Stimulated activated CD8-positive, alpha-beta memory T cell treated with anti-CD3 and anti-CD28 coated beads, Interleukin-2, amount 100 ng/mL, for 1 hour (primary cell): ENCODE results near the gene TMEM201.

Source experiments
- DNase-seq, 2 donors: peaks; one replicate each; pipeline ENCODE4 v3.0.0-alpha.2; 2020; ENCODE audit warnings: low read depth in 2 of 2

TMEM201 gene

GRCh38 chr1:9600861-9601834 lies 12.4 kb downstream of the TMEM201 start:
- DNase-seq: no peak

DNA sequence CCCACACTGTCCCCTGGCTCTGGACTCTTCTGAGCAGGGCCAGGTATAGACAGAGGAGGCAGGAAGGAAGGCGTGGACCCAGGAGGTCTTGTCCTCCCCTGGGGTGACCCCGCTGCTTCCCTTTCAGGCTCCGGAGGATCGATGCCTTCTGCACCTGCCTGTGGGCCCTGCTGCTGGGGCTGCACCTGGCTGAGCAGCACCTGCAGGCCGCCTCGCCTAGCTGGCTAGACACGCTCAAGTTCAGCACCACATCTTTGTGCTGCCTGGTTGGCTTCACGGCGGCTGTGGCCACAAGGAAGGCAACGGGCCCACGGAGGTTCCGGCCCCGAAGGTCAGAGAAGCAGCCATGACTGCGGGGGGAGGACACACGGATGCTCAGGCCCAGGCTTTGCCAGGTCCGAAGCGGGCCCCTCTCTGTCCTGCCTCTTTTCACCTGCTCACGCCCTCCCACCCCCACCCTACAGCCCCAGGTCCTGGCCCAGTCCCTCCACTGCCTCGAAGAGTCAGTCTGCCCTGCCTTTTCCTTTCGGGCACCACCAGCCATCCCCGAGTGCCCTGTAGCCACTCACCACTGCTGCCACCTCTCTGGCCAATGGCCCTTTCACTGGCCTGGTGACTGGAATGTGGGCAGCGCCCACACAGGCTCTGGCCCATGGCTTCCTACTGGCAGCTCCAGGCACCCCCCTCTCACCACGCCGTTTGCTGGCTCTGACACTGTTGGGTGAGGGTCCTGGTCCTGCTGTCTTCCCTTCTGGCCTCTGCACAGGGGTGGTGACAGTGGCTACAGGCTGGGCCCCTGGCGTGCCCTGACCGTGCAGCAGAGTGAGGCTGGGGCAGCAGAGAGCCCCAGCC lies 13.5 kb downstream of the TMEM201 start:
- DNase-seq: no peak

GRCh38 chr1:9602794-9603167 lies 14.1 kb downstream of the TMEM201 start:
- no peak for DNase-seq

DNA sequence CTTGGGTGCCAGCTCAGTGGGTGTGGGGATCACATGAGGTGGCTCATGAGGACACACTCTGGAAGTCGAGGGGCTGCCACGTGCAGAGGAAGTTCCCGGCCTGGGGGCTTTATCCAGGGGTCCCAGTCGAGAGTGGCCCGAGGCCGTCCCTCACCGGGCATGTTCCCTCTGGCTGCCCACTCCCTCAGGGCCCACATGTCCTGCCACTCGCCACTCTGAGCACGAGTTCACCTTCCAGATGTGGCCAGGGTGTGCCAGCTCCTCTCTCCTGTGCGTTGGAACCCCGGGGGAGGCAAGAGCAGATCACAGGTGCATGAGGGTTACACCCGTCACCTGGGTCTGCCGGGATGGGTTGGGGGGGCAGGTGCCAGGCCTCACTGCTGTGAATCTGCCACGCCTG lies 14.6 kb downstream of the TMEM201 start:
- DNase-seq: no peak

- DNase-seq: no peak
These were observed 15.3 kb downstream of the TMEM201 start for GRCh38 chr1:9603766-9604753.

DNA sequence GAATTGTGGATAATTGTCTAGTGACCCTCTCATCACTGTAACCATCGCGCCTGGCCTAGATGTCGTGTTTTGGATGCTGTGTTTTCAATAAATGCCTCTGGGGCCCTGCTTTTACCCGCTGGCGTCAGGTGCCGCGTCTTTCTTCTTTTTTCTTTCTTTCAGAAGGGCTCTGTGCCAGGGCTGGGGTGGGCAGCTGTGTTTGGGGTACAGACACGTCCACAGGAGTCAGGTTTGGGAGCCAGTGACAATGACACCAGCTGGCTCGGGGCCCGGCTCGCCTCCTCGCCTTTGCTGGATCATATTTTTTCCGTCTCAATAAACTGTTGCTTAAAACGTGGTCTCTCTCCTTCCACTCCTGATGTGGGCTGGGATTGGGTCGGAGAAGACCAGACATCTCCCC lies 16.1 kb downstream of the TMEM201 start:
- DNase-seq: no peak

GRCh38 chr1:9605946-9606455 lies 17.3 kb downstream of the TMEM201 start:
- no peak for DNase-seq

- no peak for DNase-seq
These were observed 17.7 kb downstream of the TMEM201 start for GRCh38 chr1:9606458-9606857.

GRCh38 chr1:9606948-9607347 lies 18.2 kb downstream of the TMEM201 start:
- DNase-seq: no peak

GRCh38 chr1:9607352-9607751 lies 18.6 kb downstream of the TMEM201 start:
- DNase-seq: no peak

DNA sequence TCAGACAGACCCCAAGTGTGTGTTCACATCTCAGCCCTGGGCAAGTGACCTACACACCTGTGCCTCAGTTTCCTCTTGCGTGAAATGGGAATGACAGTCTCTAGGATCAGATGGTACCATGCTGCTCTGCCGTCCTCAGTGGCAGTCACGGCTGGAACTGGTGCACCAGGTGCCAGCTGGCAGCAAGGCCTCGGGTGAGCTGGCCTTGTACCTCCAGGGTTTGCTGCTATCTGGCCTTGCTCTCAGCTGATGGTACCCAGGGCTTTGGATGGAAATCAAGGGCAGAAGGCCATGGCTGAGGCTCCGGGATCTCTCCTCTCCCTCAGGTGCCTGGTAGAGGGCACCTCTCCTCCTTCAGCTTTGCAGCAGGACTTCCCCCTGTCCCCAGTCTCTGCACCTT lies 21.3 kb downstream of the TMEM201 start:
- DNase-seq: no peak

DNA sequence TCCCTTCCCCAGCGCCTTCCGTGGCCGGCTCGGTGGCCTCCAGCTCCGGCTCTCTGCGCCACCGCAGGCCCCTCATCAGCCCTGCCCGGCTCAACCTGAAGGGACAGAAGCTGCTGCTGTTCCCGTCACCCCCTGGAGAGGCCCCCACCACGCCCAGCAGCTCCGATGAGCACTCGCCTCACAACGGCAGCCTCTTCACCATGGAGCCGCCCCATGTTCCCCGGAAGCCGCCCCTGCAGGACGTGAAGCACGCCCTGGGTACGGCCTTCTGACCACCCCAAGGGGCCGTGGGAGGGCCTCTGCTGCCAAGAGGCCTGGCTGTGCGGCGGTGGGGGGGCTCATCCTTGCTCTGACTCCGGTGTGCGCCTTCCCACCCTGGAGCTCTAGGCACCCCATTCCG lies 21.8 kb downstream of the TMEM201 start:
- no peak for DNase-seq

DNA sequence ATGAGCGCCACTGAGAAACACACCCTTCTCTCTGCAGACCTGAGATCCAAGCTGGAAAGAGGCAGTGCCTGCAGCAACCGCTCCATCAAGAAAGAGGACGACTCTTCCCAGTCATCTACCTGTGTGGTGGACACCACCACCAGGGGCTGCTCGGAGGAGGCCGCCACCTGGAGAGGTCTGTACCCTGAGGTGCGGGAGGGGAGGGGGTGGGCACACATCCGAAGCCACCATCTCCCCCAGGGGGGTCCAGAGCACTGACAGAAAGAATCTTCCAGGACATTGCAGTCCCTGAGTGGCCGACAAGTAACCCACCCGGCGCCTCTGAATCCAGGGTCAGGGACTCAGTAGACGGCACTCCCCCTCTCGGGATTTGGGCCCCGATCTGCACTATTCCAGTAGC lies 23.0 kb downstream of the TMEM201 start:
- DNase-seq: no peak

GRCh38 chr1:9612162-9612845 lies 23.6 kb downstream of the TMEM201 start:
- DNase-seq: no peak

- no peak for DNase-seq
These were observed 24.3 kb downstream of the TMEM201 start for GRCh38 chr1:9612871-9613624.

DNA sequence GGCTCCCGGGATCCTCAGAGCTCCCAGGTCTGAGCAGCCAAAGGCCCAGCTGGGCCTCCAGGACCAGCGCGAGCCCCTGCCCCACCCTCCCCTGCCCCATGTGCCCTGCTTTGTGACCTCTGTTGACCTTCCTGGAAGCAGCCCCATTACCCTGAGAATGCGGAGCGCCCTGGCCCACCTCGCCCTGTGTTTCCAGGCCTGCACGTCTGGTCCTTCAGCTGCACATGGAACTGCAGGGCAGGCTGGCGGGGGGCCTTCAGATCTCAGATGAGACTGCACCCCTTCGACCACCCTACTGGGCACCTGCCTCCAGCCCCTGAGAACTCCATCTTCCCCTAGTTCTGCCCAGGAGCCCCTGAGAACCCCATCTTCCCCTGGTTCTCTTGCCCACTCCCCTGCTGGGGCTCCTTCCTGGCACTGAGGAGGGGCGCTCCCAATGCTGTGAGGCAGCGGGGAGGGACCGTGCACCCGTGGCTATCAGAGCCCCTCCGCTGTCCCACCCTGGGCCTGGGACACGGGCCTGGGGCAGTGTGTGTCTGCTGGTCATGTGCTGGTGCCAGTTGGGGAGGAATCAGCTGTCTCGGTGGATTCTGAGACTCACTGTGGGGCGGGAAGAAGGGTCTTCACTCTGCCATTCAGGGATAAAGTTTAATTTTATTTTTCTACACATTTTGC lies 25.1 kb downstream of the TMEM201 start:
- no peak for DNase-seq

GRCh38 chr1:9615316-9616063 lies 26.8 kb downstream of the TMEM201 start:
- DNase-seq: peak in 1 of 2 donors; percentile 35

DNA sequence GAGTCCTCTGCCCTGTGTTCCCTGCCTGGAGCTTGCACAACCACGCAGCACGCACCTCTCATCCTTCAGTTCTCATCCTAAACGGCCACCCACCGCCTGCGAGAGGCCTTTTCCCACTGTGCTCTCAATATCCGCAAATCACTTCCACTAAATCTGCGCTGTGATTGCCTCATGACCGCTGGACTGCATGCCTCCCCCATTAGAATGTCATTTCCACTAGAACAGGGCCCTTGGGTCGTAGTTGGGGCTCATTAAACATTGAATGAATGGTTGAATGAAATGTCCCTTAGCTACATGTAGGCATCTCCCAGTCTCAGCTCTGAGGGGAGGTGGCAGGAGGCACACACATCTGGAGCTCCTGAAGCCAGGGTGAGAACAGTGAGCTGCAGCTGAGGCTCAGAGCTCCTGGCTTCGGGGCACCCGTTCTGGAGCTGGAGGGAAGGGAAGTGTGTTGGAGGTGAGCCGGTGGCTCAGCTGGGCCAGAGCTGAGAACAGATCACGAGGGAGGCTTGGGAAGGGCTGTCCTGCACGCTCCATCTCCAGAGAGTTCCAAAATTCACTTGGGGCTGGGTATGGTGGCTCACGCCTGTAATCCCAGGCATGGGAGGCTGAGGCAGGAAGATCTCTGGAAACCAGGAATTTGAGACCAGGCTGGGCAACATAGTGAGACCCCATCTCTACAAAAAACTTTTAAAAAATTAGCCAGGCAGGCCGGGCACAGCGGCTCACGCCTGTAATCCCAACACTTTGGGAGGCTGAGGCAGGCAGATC lies 30.4 kb downstream of the TMEM201 start:
- DNase-seq: no peak
